Endothelial cell of umbilical vein (primary cell): ENCODE measurements around the gene ZNF440.

Experiments used
- EZH2 ChIP-seq: IDR thresholded peaks from 2 replicates; pipeline ENCODE4 v1.6.1; 2012; ENCODE audit warnings: borderline replicate concordance, low read depth, mild to moderate bottlenecking, moderate library complexity, low read length, inconsistent platforms; ENCODE audit not compliant: severe bottlenecking
- GATA2 ChIP-seq: IDR thresholded peaks from 2 replicates; pipeline ENCODE4 v1.7.0; 2011; ENCODE audit warnings: low read depth, mild to moderate bottlenecking, moderate library complexity, mixed read lengths, low read length; ENCODE audit not compliant: insufficient read length, insufficient read depth
- JUN ChIP-seq: IDR thresholded peaks from 2 replicates; pipeline ENCODE4 v1.6.1; 2011; ENCODE audit warnings: borderline replicate concordance, low read depth; ENCODE audit not compliant: insufficient read length, insufficient read depth
- MYC ChIP-seq: IDR thresholded peaks from one replicate; pipeline ENCODE4 v1.6.1; 2011; ENCODE audit warnings: mild to moderate bottlenecking, low read depth, low read length
- POLR2A ChIP-seq: IDR thresholded peaks from 2 replicates; pipeline ENCODE4 v1.6.1; 2012; ENCODE audit warnings: low read depth, mild to moderate bottlenecking, control low read depth, low read length
- POLR2AphosphoS5 ChIP-seq: IDR thresholded peaks from 2 replicates; pipeline ENCODE4 v1.6.1; 2012; ENCODE audit warnings: low read depth, mild to moderate bottlenecking, control low read depth, low read length, moderate library complexity; ENCODE audit not compliant: insufficient read depth
- TF ChIP-seq, protein P1 (sequence below), 2 donors: IDR thresholded peaks; 1 replicate in 1 of 2; 2 replicates in 1 of 2; pipeline ENCODE4 v1.5.1; 2011; ENCODE audit warnings: low read length in 2 of 2, mild to moderate bottlenecking in 2 of 2, moderate library complexity in 2 of 2, control low read depth in 1 of 2, inconsistent platforms in 1 of 2, low read depth in 1 of 2; ENCODE audit not compliant: insufficient read depth in 1 of 2; ENCODE audit errors: extremely low read depth in 1 of 2
- TF ChIP-seq, protein P2 (sequence below): IDR thresholded peaks from 2 replicates; pipeline ENCODE4 v1.6.1; 2011; ENCODE audit not compliant: insufficient read depth, insufficient read length

DNA sequence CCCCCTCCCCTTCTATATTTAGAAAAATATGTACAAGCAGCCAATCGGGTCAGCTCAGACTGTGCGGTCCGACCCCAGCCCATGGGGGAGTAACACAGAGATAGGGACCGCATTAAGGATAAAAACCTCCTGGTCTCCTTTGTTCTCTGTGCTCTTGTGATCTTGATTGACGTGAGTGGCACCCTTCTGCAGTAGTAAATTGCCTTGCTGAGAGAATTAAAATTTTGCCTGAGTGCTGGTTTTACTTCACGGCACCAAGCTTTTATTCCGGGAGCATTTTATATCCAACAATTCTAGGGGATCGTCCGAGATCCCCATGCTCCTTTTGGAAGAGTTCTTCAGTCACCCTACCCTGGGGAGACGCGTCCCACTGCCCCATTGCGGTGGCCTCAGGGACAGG, 66.5 kb downstream of the ZNF440 start:
- TF ChIP-seq, protein P1, sequence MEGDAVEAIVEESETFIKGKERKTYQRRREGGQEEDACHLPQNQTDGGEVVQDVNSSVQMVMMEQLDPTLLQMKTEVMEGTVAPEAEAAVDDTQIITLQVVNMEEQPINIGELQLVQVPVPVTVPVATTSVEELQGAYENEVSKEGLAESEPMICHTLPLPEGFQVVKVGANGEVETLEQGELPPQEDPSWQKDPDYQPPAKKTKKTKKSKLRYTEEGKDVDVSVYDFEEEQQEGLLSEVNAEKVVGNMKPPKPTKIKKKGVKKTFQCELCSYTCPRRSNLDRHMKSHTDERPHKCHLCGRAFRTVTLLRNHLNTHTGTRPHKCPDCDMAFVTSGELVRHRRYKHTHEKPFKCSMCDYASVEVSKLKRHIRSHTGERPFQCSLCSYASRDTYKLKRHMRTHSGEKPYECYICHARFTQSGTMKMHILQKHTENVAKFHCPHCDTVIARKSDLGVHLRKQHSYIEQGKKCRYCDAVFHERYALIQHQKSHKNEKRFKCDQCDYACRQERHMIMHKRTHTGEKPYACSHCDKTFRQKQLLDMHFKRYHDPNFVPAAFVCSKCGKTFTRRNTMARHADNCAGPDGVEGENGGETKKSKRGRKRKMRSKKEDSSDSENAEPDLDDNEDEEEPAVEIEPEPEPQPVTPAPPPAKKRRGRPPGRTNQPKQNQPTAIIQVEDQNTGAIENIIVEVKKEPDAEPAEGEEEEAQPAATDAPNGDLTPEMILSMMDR (IDR thresholded peaks at IDR 0.05; ENCODE audit: extremely low read depth in 1 of 2, insufficient read depth in 1 of 2, low read depth in 1 of 2, low read length in 2 of 2), result no peak
- TF ChIP-seq POLR2A (no peak), JUN (no peak), GATA2 (no peak), POLR2AphosphoS5 (no peak), MYC (no peak), EZH2 (no peak)
- TF ChIP-seq, protein P2, sequence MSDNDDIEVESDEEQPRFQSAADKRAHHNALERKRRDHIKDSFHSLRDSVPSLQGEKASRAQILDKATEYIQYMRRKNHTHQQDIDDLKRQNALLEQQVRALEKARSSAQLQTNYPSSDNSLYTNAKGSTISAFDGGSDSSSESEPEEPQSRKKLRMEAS, result no peak
